Measurements from ENCODE around the gene MFAP4. TPM values are rescaled to one million over a fixed set of nuclear protein-coding genes. Genes with fewer than 3 reads are reported as not detected.
A peak's percentile ranks its signal among the peaks of the same experiment; 100 is the strongest.

The MFAP4 gene
- total and polyA plus RNA-seq, 10 donors = 10.1 to 48.4 (median 19.9) TPM

DNA sequence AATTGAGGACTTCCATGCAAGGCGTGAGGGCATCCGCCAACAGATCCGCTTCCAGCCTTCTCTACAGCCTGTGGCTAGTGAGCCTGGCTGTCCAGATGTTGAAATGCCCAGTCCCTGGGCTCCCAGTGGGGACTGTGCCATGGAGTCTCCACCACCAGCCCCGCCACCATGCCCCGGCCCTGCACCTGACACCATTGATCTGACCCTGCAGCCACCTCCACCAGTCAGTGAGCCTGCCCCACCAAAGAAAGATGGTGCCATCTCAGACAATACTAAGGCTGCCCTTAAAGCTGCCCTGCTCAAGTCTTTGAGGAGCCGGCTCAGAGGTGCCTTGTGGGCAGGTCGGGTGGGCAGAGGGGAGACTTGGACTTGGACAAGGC, 5.6 kb downstream of the MFAP4 start:
- intact Hi-C loops (cut with DNase I; ENCODE audit: low total_unique reads) = no loop called here
- WGBS, 5 donors = 93 to 100% (median 96%) methylated on average over 6 to 7 of the region's 7 CpGs
- no peak for DNase-seq
- no peaks in the 10 kb centered on the region for H3K9me3 ChIP-seq
- H3K4me1 ChIP-seq = peaks cover 7 to 90% (median 57%) of the 10 kb centered on the region in 6 donors
- TF ChIP-seq POLR2A (IDR thresholded peaks at IDR 0.05) (no peak), POLR2AphosphoS5 (IDR thresholded peaks at IDR 0.05) (no peak)
- TF ChIP-seq, protein P1, sequence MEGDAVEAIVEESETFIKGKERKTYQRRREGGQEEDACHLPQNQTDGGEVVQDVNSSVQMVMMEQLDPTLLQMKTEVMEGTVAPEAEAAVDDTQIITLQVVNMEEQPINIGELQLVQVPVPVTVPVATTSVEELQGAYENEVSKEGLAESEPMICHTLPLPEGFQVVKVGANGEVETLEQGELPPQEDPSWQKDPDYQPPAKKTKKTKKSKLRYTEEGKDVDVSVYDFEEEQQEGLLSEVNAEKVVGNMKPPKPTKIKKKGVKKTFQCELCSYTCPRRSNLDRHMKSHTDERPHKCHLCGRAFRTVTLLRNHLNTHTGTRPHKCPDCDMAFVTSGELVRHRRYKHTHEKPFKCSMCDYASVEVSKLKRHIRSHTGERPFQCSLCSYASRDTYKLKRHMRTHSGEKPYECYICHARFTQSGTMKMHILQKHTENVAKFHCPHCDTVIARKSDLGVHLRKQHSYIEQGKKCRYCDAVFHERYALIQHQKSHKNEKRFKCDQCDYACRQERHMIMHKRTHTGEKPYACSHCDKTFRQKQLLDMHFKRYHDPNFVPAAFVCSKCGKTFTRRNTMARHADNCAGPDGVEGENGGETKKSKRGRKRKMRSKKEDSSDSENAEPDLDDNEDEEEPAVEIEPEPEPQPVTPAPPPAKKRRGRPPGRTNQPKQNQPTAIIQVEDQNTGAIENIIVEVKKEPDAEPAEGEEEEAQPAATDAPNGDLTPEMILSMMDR (IDR thresholded peaks at IDR 0.05 in 8 of 11, conservative IDR thresholded peaks at IDR 0.05 in 3 of 11) = no peak
- H3K27me3 ChIP-seq (replicated peaks in 1 of 7) = no peaks in the 10 kb centered on the region
- no peak overlapping the region for H3K27ac ChIP-seq
- no peak overlapping the region for H3K4me3 ChIP-seq
- H3K36me3 ChIP-seq = peaks cover 4 to 73% (median 50%) of the 10 kb centered on the region in 6 donors

- WGBS, 5 donors = 89 to 96% (median 93%) methylated on average over 21 to 29 of the region's 29 CpGs
- peaks cover 7 to 90% (median 51%) of the 10 kb centered on the region in 6 donors for H3K4me1 ChIP-seq
Observed at GRCh38 chr17:19380481-19381301, 6.3 kb downstream of the MFAP4 start.

GRCh38 chr17:19379361-19380065, 7.5 kb downstream of the MFAP4 start:
- no peaks in the 10 kb centered on the region for H3K27me3 ChIP-seq (replicated peaks in 1 of 7)
- peaks cover 7 to 79% (median 40%) of the 10 kb centered on the region in 6 donors for H3K4me1 ChIP-seq
- intact Hi-C loops (cut with DNase I; ENCODE audit: low total_unique reads) = no loop called here
- H3K4me3 ChIP-seq = peak overlapping the region in 7 of 8 donors; percentile 79 to 93 (median 90)
- no peak for DNase-seq
- WGBS, 5 donors = 81 to 88% (median 82%) methylated on average over 12 to 13 of the region's 13 CpGs
- no peaks in the 10 kb centered on the region for H3K9me3 ChIP-seq
- TF ChIP-seq POLR2AphosphoS5 (IDR thresholded peaks at IDR 0.05) (no peak), POLR2A (IDR thresholded peaks at IDR 0.05) (no peak)
- TF ChIP-seq, protein P1 (IDR thresholded peaks at IDR 0.05 in 8 of 11, conservative IDR thresholded peaks at IDR 0.05 in 3 of 11) = no peak
- H3K27ac ChIP-seq = peak overlapping the region in 7 of 8 donors; percentile 33 to 98 (median 97)
- peaks cover 4 to 55% (median 47%) of the 10 kb centered on the region in 6 donors for H3K36me3 ChIP-seq

More at GRCh38 chr17:19380481-19381301, 6.3 kb downstream of the MFAP4 start:
- DNase-seq = peak; percentile 74
- H3K36me3 ChIP-seq = peaks cover 4 to 67% (median 50%) of the 10 kb centered on the region in 6 donors
- no peak overlapping the region for H3K4me3 ChIP-seq
- H3K27me3 ChIP-seq (replicated peaks in 1 of 7) = no peaks in the 10 kb centered on the region
- TF ChIP-seq POLR2AphosphoS5 (IDR thresholded peaks at IDR 0.05) (no peak), POLR2A (IDR thresholded peaks at IDR 0.05) (no peak)
- no peaks in the 10 kb centered on the region for H3K9me3 ChIP-seq
- no peak overlapping the region for H3K27ac ChIP-seq
- intact Hi-C loops (cut with DNase I; ENCODE audit: low total_unique reads) = no loop called here

GRCh38 chr17:19378416-19379360, 8.3 kb downstream of the MFAP4 start, which contains the start of gene MAPK7:
Gene MAPK7, plus strand, starts transcription at chr17:19378498. Its CDS starts 403 bp downstream, at chr17:19378901.
- Histone ChIP-seq H3K27me3 (replicated peaks in 1 of 7) (no peaks in the 10 kb centered on the region), H3K4me1 (peaks cover 7 to 74% (median 34%) of the 10 kb centered on the region in 6 donors), H3K9me3 (no peaks in the 10 kb centered on the region), H3K4me3 (peak within 1 kb of the TSS; percentile 71 to 93 (median 88)), H3K27ac (peak within 1 kb of the TSS; percentile 96 to 98 (median 98)), H3K36me3 (peaks cover 4 to 47% (median 39%) of the 10 kb centered on the region in 6 donors)
- intact Hi-C loops (cut with DNase I; ENCODE audit: low total_unique reads) = no loop called here
- no peak for DNase-seq
- WGBS, 5 donors = 5 to 23% (median 18%) methylated on average over 28 to 69 of the region's 69 CpGs
- TF ChIP-seq, protein P1 (IDR thresholded peaks at IDR 0.05 in 8 of 11, conservative IDR thresholded peaks at IDR 0.05 in 3 of 11) = peak in 1 of 11 experiments; percentile 4
- no peak for TF ChIP-seq POLR2A (IDR thresholded peaks at IDR 0.05)

Measured in spleen (tissue), 11 donors.